ENCODE data around the gene GHR.

- TF ChIP-seq CTCF (IDR thresholded peaks at IDR 0.05; ENCODE audit: insufficient read depth, low read length) (no peak), REST (IDR thresholded peaks at IDR 0.05; ENCODE audit: insufficient replicate concordance, low read depth) (no peak), POLR2AphosphoS5 (IDR thresholded peaks at IDR 0.05; ENCODE audit: low read depth) (no peak), SPI1 (IDR thresholded peaks at IDR 0.05; ENCODE audit: borderline replicate concordance, low read depth) (no peak)
Observed at GRCh38 chr5:42581845-42582244, 158.6 kb downstream of the GHR start.

Data from HL-60 (cell line).